Uterus (tissue), 4 donors: ENCODE measurements around the gene ACADSB. TPM values are rescaled to one million over a fixed set of nuclear protein-coding genes. Genes with fewer than 3 reads are reported as not detected.

ENCODE experiments used
- DNase-seq, 2 donors: peaks; one replicate each; pipeline ENCODE4 v3.0.0-alpha.2; 2019 to 2020
- H3K27ac ChIP-seq, 2 donors: fragments of 200-600 bp; sonication (generic); 1 replicate in 1 of 2; 2 replicates in 1 of 2; pipeline ENCODE4 v1.5.1; 2016 to 2018
- H3K27me3 ChIP-seq, 2 donors: fragments of 200-600 bp; sonication (generic); one replicate each; pipeline ENCODE4 v1.5.1; 2018 to 2019; ENCODE audit warnings: control low read depth in 1 of 2
- H3K36me3 ChIP-seq, 2 donors: fragments of 200-600 bp; sonication (generic); one replicate each; pipeline ENCODE4 v1.5.1; 2019; ENCODE audit warnings: control low read depth in 1 of 2
- H3K4me1 ChIP-seq, 2 donors: fragments of 200-600 bp; sonication (generic); one replicate each; pipeline ENCODE4 v1.5.1; 2018 to 2019; ENCODE audit warnings: control low read depth in 1 of 2
- H3K4me3 ChIP-seq, 2 donors: fragments of 200-600 bp; sonication (generic); 1 replicate in 1 of 2; 2 replicates in 1 of 2; pipeline ENCODE4 v1.5.1; 2018 to 2019; ENCODE audit warnings: mild to moderate bottlenecking in 1 of 2
- H3K9me3 ChIP-seq, 2 donors: fragments of 200-600 bp; sonication (generic); one replicate each; pipeline ENCODE4 v1.5.1; 2019; ENCODE audit warnings: control low read depth in 1 of 2
- CTCF ChIP-seq, 4 experiments: fragments of 200-600 bp in 2 of 4; fragments of 450-650 bp in 2 of 4; sonication (generic) in 2 of 4; IDR thresholded peaks; one replicate each; pipeline ENCODE4 v1.5.1; 2016 to 2019; ENCODE audit warnings: antibody characterized with exemption in 4 of 4, mild to moderate bottlenecking in 2 of 4, moderate library complexity in 1 of 4
- POLR2A ChIP-seq, 2 donors: fragments of 450-650 bp; IDR thresholded peaks; one replicate each; pipeline ENCODE4 v1.6.1; 2016; ENCODE audit warnings: antibody characterized with exemption in 2 of 2, mild to moderate bottlenecking in 1 of 2, moderate library complexity in 1 of 2
- intact Hi-C: fragments of 100-400 bp; cut with DNase I; formaldehyde crosslinking; loops from one replicate; pipeline ENCODE4 v1.15.1; 2023; ENCODE audit warnings: low total_unique reads
- total RNA-seq, 4 donors: library from RNA; depleted of rRNA in 3 of 4; stranded (reverse); fragments of >200 nt in 3 of 4; gene quantifications; one replicate each; pipeline versions ENCODE4 v1.1.0 to v1.2.4, GENCODE V29; 2014 to 2023
- donor health status: DM: yes; HTN: yes; CAD: no.

The ACADSB gene
- total RNA-seq, 4 donors from 2014 or later, result 13.1 to 32.2 (median 17.2) TPM

- H3K27ac ChIP-seq, result no peak overlapping the region
- H3K9me3 ChIP-seq, result no peaks in the 10 kb centered on the region
- DNase-seq, result no peak
- no peak for TF ChIP-seq CTCF (IDR thresholded peaks at IDR 0.05)
- TF ChIP-seq POLR2A (IDR thresholded peaks at IDR 0.05), result no peak
- H3K4me1 ChIP-seq, result no peaks in the 10 kb centered on the region
- H3K27me3 ChIP-seq, result no peaks in the 10 kb centered on the region
- H3K36me3 ChIP-seq, result no peaks in the 10 kb centered on the region
- intact Hi-C loops, result no loop called here
- no peak overlapping the region for H3K4me3 ChIP-seq
Observed at GRCh38 chr10:123018531-123018930, 9.7 kb downstream of the ACADSB start.

GRCh38 chr10:123019264-123019663 lies 10.5 kb downstream of the ACADSB start:
- TF ChIP-seq CTCF (IDR thresholded peaks at IDR 0.05) (no peak), POLR2A (IDR thresholded peaks at IDR 0.05) (no peak)
- no peak for DNase-seq
- Histone ChIP-seq H3K27me3 (no peaks in the 10 kb centered on the region), H3K4me3 (no peak overlapping the region), H3K4me1 (no peaks in the 10 kb centered on the region), H3K36me3 (no peaks in the 10 kb centered on the region), H3K9me3 (no peaks in the 10 kb centered on the region), H3K27ac (no peak overlapping the region)
- intact Hi-C loops, result no loop called here

DNA sequence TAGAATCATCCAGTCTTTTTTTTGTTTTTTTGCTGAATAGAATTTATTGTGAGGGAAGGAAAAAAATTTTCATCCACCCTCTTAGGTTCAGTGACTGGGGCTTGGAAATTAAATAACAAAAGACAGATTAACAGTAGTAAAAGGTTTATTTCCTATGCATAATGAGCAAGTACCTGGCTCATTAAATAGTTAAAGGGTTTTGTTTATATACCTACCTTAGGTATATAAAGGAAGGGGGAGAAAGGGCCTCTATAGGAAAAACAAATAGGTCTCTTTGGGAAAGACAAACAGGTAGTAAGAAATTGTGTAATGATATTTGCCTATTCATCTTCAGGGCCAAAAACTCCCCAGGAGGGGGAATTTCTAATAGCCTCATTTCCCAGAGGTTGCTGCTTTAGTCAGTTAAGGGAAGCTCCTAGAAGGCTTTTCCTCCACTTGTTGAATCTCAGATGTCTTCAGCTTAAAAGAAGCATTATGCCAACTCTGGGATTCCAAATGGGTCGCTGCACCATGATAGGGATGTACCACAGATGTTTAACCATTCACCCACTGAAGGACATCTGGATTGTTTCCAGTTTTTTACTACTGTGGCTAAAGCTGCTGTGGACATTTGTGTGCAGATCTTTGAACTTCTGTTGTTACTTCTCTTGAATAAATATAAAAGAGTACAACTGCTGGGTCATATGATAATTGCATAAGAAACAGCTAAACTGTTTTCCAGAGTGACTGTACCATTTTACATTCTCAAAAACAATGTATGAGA lies 11.3 kb downstream of the ACADSB start:
- intact Hi-C loops, result no loop called here
- no peaks in the 10 kb centered on the region for H3K4me1 ChIP-seq
- H3K9me3 ChIP-seq, result no peaks in the 10 kb centered on the region
- DNase-seq, result no peak
- H3K36me3 ChIP-seq, result no peaks in the 10 kb centered on the region
- no peak overlapping the region for H3K4me3 ChIP-seq
- no peak for TF ChIP-seq POLR2A (IDR thresholded peaks at IDR 0.05)
- no peak for TF ChIP-seq CTCF (IDR thresholded peaks at IDR 0.05)
- H3K27ac ChIP-seq, result no peak overlapping the region
- no peaks in the 10 kb centered on the region for H3K27me3 ChIP-seq

DNA sequence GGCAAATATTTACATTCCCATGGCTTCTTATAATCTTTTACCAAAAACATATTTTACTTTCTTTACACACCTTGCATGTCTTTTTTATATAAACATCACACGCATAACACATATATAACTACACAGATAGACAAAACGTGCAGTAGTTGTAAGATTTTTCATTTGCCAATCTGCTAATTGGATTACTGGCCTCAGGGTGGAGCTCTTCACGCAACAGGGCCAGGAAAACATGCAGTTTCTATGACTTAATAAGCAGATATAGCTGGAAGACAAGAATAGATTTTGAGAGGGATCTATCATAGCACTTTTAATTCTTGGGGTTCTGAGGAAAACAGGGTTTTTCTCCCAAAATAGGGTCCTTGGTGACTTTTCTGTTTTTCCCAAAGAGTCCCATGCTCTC lies 12.7 kb downstream of the ACADSB start:
- no peaks in the 10 kb centered on the region for H3K4me1 ChIP-seq
- H3K27me3 ChIP-seq, result no peaks in the 10 kb centered on the region
- no peak overlapping the region for H3K27ac ChIP-seq
- no peaks in the 10 kb centered on the region for H3K9me3 ChIP-seq
- no peaks in the 10 kb centered on the region for H3K36me3 ChIP-seq
- intact Hi-C loops, result no loop called here
- no peak for TF ChIP-seq CTCF (IDR thresholded peaks at IDR 0.05)
- TF ChIP-seq POLR2A (IDR thresholded peaks at IDR 0.05), result no peak
- DNase-seq, result no peak
- no peak overlapping the region for H3K4me3 ChIP-seq

- no peak overlapping the region for H3K27ac ChIP-seq
- H3K4me1 ChIP-seq, result no peaks in the 10 kb centered on the region
- H3K4me3 ChIP-seq, result no peak overlapping the region
- intact Hi-C loops, result no loop called here
- no peaks in the 10 kb centered on the region for H3K9me3 ChIP-seq
- no peak for TF ChIP-seq CTCF (IDR thresholded peaks at IDR 0.05)
- no peak for TF ChIP-seq POLR2A (IDR thresholded peaks at IDR 0.05)
- no peaks in the 10 kb centered on the region for H3K36me3 ChIP-seq
- H3K27me3 ChIP-seq, result no peaks in the 10 kb centered on the region
- DNase-seq, result no peak
Observed at GRCh38 chr10:123024540-123024939, 15.7 kb downstream of the ACADSB start.
